IPS-15b (cell line): ENCODE results near the gene USP20.

Experiments used
- H3K27me3 ChIP-seq: one replicate; pipeline ENCODE4 v1.6.1; 2013; ENCODE audit warnings: low read length; ENCODE audit not compliant: control insufficient read depth, insufficient read depth
- H3K36me3 ChIP-seq: one replicate; pipeline ENCODE4 v1.6.1; 2013; ENCODE audit warnings: low read length; ENCODE audit not compliant: control insufficient read depth, insufficient read depth
- H3K4me1 ChIP-seq: one replicate; pipeline ENCODE4 v1.6.1; 2013; ENCODE audit warnings: mild to moderate bottlenecking, low read length; ENCODE audit not compliant: control insufficient read depth, insufficient read depth
- H3K4me3 ChIP-seq: one replicate; pipeline ENCODE4 v1.5.1; 2013; ENCODE audit warnings: low read depth, low read length
- H3K9ac ChIP-seq: one replicate; pipeline ENCODE4 v1.6.1; 2013; ENCODE audit warnings: low read depth, mild to moderate bottlenecking, low read length
- H3K9me3 ChIP-seq: one replicate; pipeline ENCODE4 v1.6.1; 2013; ENCODE audit warnings: mild to moderate bottlenecking, low read length; ENCODE audit not compliant: control insufficient read depth, insufficient read depth

Gene USP20

DNA sequence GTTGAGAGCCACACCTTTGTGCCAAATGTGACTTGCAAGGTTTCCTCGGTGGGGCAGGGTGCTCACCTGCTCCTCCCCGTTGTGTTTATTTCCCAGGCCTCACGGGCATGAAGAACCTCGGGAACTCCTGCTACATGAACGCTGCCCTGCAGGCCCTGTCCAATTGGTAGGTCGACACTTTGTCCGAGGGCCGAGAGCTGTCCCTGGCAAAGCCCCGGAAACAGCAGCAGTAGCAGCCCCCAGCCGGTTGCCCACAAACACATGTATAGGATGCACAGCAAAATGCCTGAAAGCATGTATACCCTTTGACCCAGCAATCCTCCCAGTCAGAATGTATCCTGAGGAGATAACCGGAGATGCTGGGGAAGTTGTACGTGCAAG lies 26.2 kb downstream of the USP20 start:
- no peaks in the 10 kb centered on the region for H3K9me3 ChIP-seq
- peaks cover 16% of the 10 kb centered on the region for H3K36me3 ChIP-seq

DNA sequence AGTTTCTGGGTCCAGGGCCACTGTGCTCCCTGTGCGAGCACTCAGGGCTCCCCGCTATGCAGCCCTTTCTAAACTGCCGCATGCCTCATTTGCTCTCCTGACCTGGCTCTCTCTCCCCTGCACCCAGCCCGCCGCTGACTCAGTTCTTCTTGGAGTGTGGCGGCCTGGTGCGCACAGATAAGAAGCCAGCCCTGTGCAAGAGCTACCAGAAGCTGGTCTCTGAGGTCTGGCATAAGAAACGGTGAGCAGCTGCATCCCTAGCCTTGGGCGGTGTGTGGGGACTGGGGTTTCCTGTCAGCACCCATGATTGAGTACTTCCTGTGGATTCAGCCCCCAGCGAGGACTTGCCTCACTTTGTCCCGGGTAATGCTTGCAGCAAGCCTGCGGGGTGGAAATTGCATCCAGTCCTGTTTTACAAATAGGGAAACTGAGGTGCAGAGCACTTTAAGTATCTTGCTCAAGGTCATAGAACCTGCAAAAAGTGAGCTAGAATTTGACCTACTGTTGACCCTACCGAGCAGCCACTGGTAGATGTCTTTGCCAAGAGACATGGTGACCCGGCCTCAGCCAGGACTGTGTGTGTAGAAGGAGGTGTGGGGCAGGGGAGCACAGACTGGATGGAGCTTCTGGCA lies 27.9 kb downstream of the USP20 start:
- Histone ChIP-seq H3K27me3 (no peaks in the 10 kb centered on the region), H3K9ac (no peak overlapping the region), H3K9me3 (no peaks in the 10 kb centered on the region), H3K36me3 (peaks cover 18% of the 10 kb centered on the region), H3K4me3 (no peak overlapping the region), H3K4me1 (no peaks in the 10 kb centered on the region)

More for the DNA sequence above, 26.2 kb downstream of the USP20 start:
- no peak overlapping the region for H3K9ac ChIP-seq
- no peaks in the 10 kb centered on the region for H3K4me1 ChIP-seq
- no peaks in the 10 kb centered on the region for H3K27me3 ChIP-seq
- H3K4me3 ChIP-seq = no peak overlapping the region

- Histone ChIP-seq H3K9me3 (no peaks in the 10 kb centered on the region), H3K36me3 (peaks cover 18% of the 10 kb centered on the region), H3K4me1 (no peaks in the 10 kb centered on the region), H3K9ac (no peak overlapping the region), H3K27me3 (no peaks in the 10 kb centered on the region), H3K4me3 (no peak overlapping the region)
Measured at GRCh38 chr9:129864991-129865647, 29.9 kb downstream of the USP20 start.

- Histone ChIP-seq H3K9me3 (no peaks in the 10 kb centered on the region), H3K36me3 (peaks cover 18% of the 10 kb centered on the region), H3K4me1 (no peaks in the 10 kb centered on the region), H3K9ac (no peak overlapping the region), H3K27me3 (no peaks in the 10 kb centered on the region), H3K4me3 (no peak overlapping the region)
Measured at GRCh38 chr9:129865668-129866320, 30.5 kb downstream of the USP20 start.

DNA sequence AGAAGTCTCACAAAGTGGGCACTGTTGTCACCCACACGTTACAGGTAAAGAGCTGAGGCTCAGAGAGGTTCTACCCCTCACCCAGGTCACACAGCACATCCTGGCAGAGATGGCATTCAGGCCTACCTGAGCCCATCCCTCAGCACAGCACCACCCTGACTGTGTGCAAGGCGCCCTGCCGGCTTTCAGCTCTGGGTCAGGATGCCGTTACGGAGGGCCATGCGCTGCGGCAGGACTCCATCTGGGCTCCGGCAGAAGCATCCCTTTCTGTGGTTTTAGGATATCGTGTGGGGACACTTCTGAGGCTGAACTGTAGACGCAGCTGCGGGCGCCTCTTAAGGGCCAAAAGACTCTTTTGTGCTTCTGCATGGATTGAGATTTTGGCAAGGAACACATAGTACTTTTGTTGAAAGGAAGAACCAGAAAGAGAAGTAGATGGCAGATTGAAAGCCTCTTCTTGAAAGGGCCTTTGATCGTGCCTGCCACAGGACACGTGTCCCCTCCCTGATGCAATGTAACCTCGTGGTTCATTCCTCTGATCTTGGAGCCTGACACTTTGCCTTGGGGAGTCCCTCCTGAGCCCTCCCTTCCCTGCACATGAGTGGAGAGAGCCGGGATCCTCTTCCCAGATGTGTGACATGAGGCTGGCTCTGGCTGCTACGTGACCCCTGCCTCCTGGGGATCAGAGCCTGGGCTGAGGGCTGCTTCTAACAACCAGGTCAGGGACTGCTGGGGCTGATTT lies 31.3 kb downstream of the USP20 start:
- H3K9me3 ChIP-seq = no peaks in the 10 kb centered on the region
- peaks cover 18% of the 10 kb centered on the region for H3K36me3 ChIP-seq
- H3K4me1 ChIP-seq = no peaks in the 10 kb centered on the region
- H3K9ac ChIP-seq = no peak overlapping the region
- H3K4me3 ChIP-seq = no peak overlapping the region
- H3K27me3 ChIP-seq = no peaks in the 10 kb centered on the region

DNA sequence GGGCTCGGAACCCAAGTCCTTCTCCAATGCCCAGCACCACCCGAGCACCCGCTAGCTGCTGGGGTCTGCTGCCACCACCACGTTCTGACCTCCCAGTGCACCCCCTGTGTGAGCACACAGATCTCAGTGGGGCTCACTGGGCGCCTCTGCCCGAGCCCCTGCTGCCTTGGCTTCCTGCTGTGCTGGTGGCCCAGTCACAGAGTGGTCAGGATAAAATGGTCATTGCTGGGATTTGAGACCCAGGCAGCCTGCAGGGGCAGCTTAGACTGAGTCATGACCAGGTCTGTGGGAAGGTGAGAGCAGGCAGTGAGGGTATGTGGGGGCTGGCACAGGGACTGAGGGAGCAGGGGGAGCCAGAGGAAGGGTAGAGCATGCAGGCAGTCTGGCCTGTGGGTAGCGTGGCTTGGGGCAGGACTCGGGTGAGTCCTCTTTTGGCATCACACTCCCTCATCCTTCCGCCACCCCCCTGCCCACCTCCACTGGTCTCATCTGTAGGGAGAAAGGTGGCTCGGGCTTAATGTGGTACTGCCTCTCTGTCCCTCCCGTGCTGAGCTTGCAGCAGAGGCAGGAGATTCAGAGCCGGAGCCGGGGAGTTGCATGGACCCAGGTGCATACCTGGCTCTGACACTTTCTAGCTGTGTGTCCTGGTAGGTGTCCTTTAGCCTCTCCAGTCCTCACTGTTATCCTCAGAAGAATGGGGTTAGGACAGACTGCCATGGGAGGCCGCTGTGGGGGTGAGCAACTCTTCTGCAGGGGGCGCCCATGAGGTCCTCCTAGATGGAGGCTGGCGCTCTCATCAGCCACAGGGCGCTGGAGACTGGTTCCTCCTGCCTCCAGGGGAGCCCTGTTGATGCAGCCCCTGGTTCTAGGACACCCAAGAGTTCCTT lies 32.1 kb downstream of the USP20 start:
- no peaks in the 10 kb centered on the region for H3K4me1 ChIP-seq
- H3K9ac ChIP-seq = no peak overlapping the region
- no peaks in the 10 kb centered on the region for H3K9me3 ChIP-seq
- H3K36me3 ChIP-seq = peaks cover 18% of the 10 kb centered on the region
- no peaks in the 10 kb centered on the region for H3K27me3 ChIP-seq
- no peak overlapping the region for H3K4me3 ChIP-seq

GRCh38 chr9:129868023-129868871 lies 33.0 kb downstream of the USP20 start:
- no peaks in the 10 kb centered on the region for H3K9me3 ChIP-seq
- no peak overlapping the region for H3K9ac ChIP-seq
- no peaks in the 10 kb centered on the region for H3K4me1 ChIP-seq
- H3K4me3 ChIP-seq = no peak overlapping the region
- peaks cover 14% of the 10 kb centered on the region for H3K36me3 ChIP-seq
- H3K27me3 ChIP-seq = no peaks in the 10 kb centered on the region

DNA sequence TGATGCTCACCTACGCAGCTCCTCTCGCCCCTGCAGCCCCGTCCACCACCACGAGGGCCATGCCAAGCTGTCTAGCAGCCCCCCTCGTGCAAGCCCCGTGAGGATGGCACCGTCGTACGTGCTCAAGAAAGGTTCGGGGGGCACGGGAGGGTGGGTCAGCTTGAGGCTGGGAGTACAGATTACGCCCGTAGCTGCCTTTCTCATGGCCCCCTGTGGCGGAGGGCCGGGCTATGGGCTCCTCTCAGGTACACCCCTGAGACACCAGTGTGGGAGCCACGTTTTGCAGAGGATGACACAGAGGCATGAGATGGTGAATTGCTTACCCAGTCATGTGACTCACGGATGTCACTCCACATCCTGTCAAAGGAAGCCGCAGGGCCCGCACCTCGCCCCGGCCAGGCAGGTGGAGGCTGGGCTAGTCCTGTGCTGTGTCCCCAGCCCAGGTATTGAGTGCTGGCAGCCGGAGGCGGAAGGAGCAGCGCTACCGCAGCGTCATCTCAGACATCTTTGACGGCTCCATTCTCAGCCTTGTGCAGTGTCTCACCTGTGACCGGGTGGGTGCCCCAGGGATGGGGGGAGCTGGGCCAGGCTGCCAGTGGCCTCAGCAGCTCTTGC lies 33.7 kb downstream of the USP20 start:
- no peaks in the 10 kb centered on the region for H3K9me3 ChIP-seq
- H3K36me3 ChIP-seq = peaks cover 19% of the 10 kb centered on the region
- no peaks in the 10 kb centered on the region for H3K27me3 ChIP-seq
- no peak overlapping the region for H3K4me3 ChIP-seq
- H3K9ac ChIP-seq = no peak overlapping the region
- no peaks in the 10 kb centered on the region for H3K4me1 ChIP-seq

GRCh38 chr9:129869585-129870501 lies 34.6 kb downstream of the USP20 start:
- no peaks in the 10 kb centered on the region for H3K4me1 ChIP-seq
- H3K27me3 ChIP-seq = no peaks in the 10 kb centered on the region
- no peak overlapping the region for H3K4me3 ChIP-seq
- no peaks in the 10 kb centered on the region for H3K9me3 ChIP-seq
- H3K36me3 ChIP-seq = peaks cover 27% of the 10 kb centered on the region
- no peak overlapping the region for H3K9ac ChIP-seq
